GM19025 (cell line): Measurements from ENCODE around the gene ZBTB6.
"Not testable (repeated sequence)": the region's sequence is repeated elsewhere in the genome, so short reads cannot be mapped to it uniquely, and the experiment has no call there.

Experiments
- ATAC-seq: cut with Tn5 transposase; IDR thresholded peaks from one replicate; pipeline ENCODE4 v1.9.1; 2021; ENCODE audit warnings: mild to moderate bottlenecking, low read depth, moderate library complexity; ENCODE audit not compliant: unreplicated experiment

The ZBTB6 gene

GRCh38 chr9:122930541-122931225 lies 17.6 kb upstream of the ZBTB6 start:
- peak; percentile 16 for ATAC-seq

GRCh38 chr9:122929796-122930354 lies 16.8 kb upstream of the ZBTB6 start:
- no peak for ATAC-seq

- no peak for ATAC-seq
Observed at GRCh38 chr9:122923947-122924346, 10.8 kb upstream of the ZBTB6 start.

GRCh38 chr9:122922713-122923112 lies 9.6 kb upstream of the ZBTB6 start:
- no peak for ATAC-seq

- ATAC-seq: no peak
Observed at GRCh38 chr9:122918310-122918709, 5.2 kb upstream of the ZBTB6 start.

- ATAC-seq: no peak
Observed at GRCh38 chr9:122912671-122912963, 506 bp downstream of the ZBTB6 start.

GRCh38 chr9:122906122-122906521 lies 7.0 kb downstream of the ZBTB6 start:
- ATAC-seq: not testable (repeated sequence)

GRCh38 chr9:122904823-122905710 lies 8.1 kb downstream of the ZBTB6 start, which contains the start of gene RC3H2:
Gene RC3H2 (minus strand): TSS chr9:122905359. CDS start chr9:122897509, 7,850 bp downstream.
- peak; percentile 87 for ATAC-seq

- peak; percentile 7 for ATAC-seq
Observed at GRCh38 chr9:122904466-122904822, 8.7 kb downstream of the ZBTB6 start.

GRCh38 chr9:122900791-122901190 lies 12.3 kb downstream of the ZBTB6 start:
- no peak for ATAC-seq

- no peak for ATAC-seq
Observed at GRCh38 chr9:122897969-122898368, 15.2 kb downstream of the ZBTB6 start.

- no peak for ATAC-seq
Observed at GRCh38 chr9:122888480-122888879, 24.6 kb downstream of the ZBTB6 start.

GRCh38 chr9:122883125-122883524 lies 30.0 kb downstream of the ZBTB6 start:
- no peak for ATAC-seq

- no peak for ATAC-seq
Observed at GRCh38 chr9:122879443-122879842, 33.7 kb downstream of the ZBTB6 start.

GRCh38 chr9:122875523-122875922 lies 37.6 kb downstream of the ZBTB6 start:
- no peak for ATAC-seq

- ATAC-seq: not testable (repeated sequence)
Observed at GRCh38 chr9:122867276-122867675, 45.8 kb downstream of the ZBTB6 start.

- no peak for ATAC-seq
Observed at GRCh38 chr9:122866079-122866478, 47.0 kb downstream of the ZBTB6 start.

GRCh38 chr9:122865300-122865699 lies 47.8 kb downstream of the ZBTB6 start:
- ATAC-seq: no peak

GRCh38 chr9:122863407-122863806 lies 49.7 kb downstream of the ZBTB6 start:
- ATAC-seq: no peak

- no peak for ATAC-seq
Observed at GRCh38 chr9:122860319-122861142, 52.6 kb downstream of the ZBTB6 start.
